Measurements from ENCODE around the gene TUBA4A.
"Not testable (repeated sequence)": the region's sequence is repeated elsewhere in the genome, so short reads cannot be mapped to it uniquely, and the experiment has no call there.

Gene TUBA4A

GRCh38 chr2:219253753-219254589 lies at the start of gene TUBA4A:
Gene TUBA4A (minus strand): TSS chr2:219253918. CDS start chr2:219253858, 60 bp downstream.
- DNase-seq, result peak; percentile 91 to 93

GRCh38 chr2:219302412-219302968 lies 48.8 kb upstream of the TUBA4A start:
- DNase-seq, result no peak

- DNase-seq, result no peak
Measured at GRCh38 chr2:219300022-219300421, 46.3 kb upstream of the TUBA4A start.

GRCh38 chr2:219299372-219299760 lies 45.6 kb upstream of the TUBA4A start:
- no peak for DNase-seq

GRCh38 chr2:219298759-219299371 lies 45.1 kb upstream of the TUBA4A start:
- peak; percentile 86 to 89 for DNase-seq

- no peak for DNase-seq
Measured at GRCh38 chr2:219297766-219298456, 44.2 kb upstream of the TUBA4A start.

- no peak for DNase-seq
Measured at GRCh38 chr2:219296631-219297391, 43.1 kb upstream of the TUBA4A start.

- no peak for DNase-seq
Measured at GRCh38 chr2:219296142-219296541, 42.4 kb upstream of the TUBA4A start.

- peak; percentile 92 for DNase-seq
Measured at GRCh38 chr2:219294356-219295351, 40.9 kb upstream of the TUBA4A start.

GRCh38 chr2:219293736-219294231 lies 40.1 kb upstream of the TUBA4A start:
- no peak for DNase-seq

GRCh38 chr2:219292616-219293015 lies 38.9 kb upstream of the TUBA4A start:
- no peak for DNase-seq

- DNase-seq, result peak in 1 of 2 donors; percentile 6
Measured at GRCh38 chr2:219291910-219292490, 38.3 kb upstream of the TUBA4A start.

GRCh38 chr2:219291394-219291793 lies 37.7 kb upstream of the TUBA4A start:
- DNase-seq, result no peak

- DNase-seq, result no peak
Measured at GRCh38 chr2:219290381-219291171, 36.9 kb upstream of the TUBA4A start.

- DNase-seq, result no peak
Measured at GRCh38 chr2:219289537-219290361, 36.0 kb upstream of the TUBA4A start.

- DNase-seq, result no peak
Measured at GRCh38 chr2:219289195-219289536, 35.4 kb upstream of the TUBA4A start.

GRCh38 chr2:219287580-219288265 lies 34.0 kb upstream of the TUBA4A start:
- DNase-seq, result no peak

- not testable (repeated sequence) for DNase-seq
Measured at GRCh38 chr2:219287116-219287440, 33.4 kb upstream of the TUBA4A start.

Measured in CD4-positive, alpha-beta T cell treated with Interleukin-4 for 1 hour (primary cell).